ENCODE measurements around the gene CSNK1D. TPM values are rescaled to one million over a fixed set of nuclear protein-coding genes. Genes with fewer than 3 reads are reported as not detected.

CSNK1D gene
- total RNA-seq, 1 donor, result 50.3 TPM

GRCh38 chr17:82297280-82297713, 23.8 kb upstream of the CSNK1D start:
- no peaks in the 10 kb centered on the region for H3K27me3 ChIP-seq (ENCODE audit: insufficient read depth, low read length)
- TF ChIP-seq CTCF (IDR thresholded peaks at IDR 0.05; ENCODE audit: extremely low read depth, low read depth, low read length), result no peak
- H4K20me1 ChIP-seq (ENCODE audit: insufficient read depth, low read length), result no peaks in the 10 kb centered on the region
- no peaks in the 10 kb centered on the region for H3K36me3 ChIP-seq (ENCODE audit: insufficient read depth, low read length)
- H3K9me3 ChIP-seq (ENCODE audit: low read depth, low read length), result no peaks in the 10 kb centered on the region
- peak overlapping the region; percentile 75 for H3K4me3 ChIP-seq (ENCODE audit: insufficient read depth, low read length)
- peak overlapping the region; percentile 99 for H3K4me2 ChIP-seq (ENCODE audit: insufficient read depth, low read length)
- peak; percentile 95 for DNase-seq (ENCODE audit: insufficient read length, low spot score, missing footprints)
- H3K27ac ChIP-seq (ENCODE audit: low read depth, low read length), result peak overlapping the region; percentile 92
- H3K79me2 ChIP-seq (ENCODE audit: insufficient read depth, low read length), result no peaks in the 10 kb centered on the region
- peaks cover 25% of the 10 kb centered on the region for H3K4me1 ChIP-seq (ENCODE audit: insufficient read depth, low read length)
- H2AFZ ChIP-seq (ENCODE audit: low read length), result peak overlapping the region; percentile 93

- Histone ChIP-seq H3K27ac (ENCODE audit: low read depth, low read length) (peak overlapping the region; percentile 92), H3K4me1 (ENCODE audit: insufficient read depth, low read length) (peaks cover 25% of the 10 kb centered on the region), H3K9me3 (ENCODE audit: low read depth, low read length) (no peaks in the 10 kb centered on the region), H4K20me1 (ENCODE audit: insufficient read depth, low read length) (no peaks in the 10 kb centered on the region), H3K4me3 (ENCODE audit: insufficient read depth, low read length) (peak overlapping the region; percentile 75), H2AFZ (ENCODE audit: low read length) (peak overlapping the region; percentile 93), H3K4me2 (ENCODE audit: insufficient read depth, low read length) (peak overlapping the region; percentile 99), H3K36me3 (ENCODE audit: insufficient read depth, low read length) (no peaks in the 10 kb centered on the region), H3K79me2 (ENCODE audit: insufficient read depth, low read length) (no peaks in the 10 kb centered on the region), H3K27me3 (ENCODE audit: insufficient read depth, low read length) (no peaks in the 10 kb centered on the region)
- no peak for TF ChIP-seq CTCF (IDR thresholded peaks at IDR 0.05; ENCODE audit: extremely low read depth, low read depth, low read length)
- peak; percentile 78 for DNase-seq (ENCODE audit: insufficient read length, low spot score, missing footprints)
Observed at GRCh38 chr17:82296511-82297279, 23.2 kb upstream of the CSNK1D start.

GRCh38 chr17:82295472-82295814, 21.9 kb upstream of the CSNK1D start:
- no peak overlapping the region for H3K27ac ChIP-seq (ENCODE audit: low read depth, low read length)
- no peaks in the 10 kb centered on the region for H3K79me2 ChIP-seq (ENCODE audit: insufficient read depth, low read length)
- H3K36me3 ChIP-seq (ENCODE audit: insufficient read depth, low read length), result no peaks in the 10 kb centered on the region
- TF ChIP-seq CTCF (IDR thresholded peaks at IDR 0.05; ENCODE audit: extremely low read depth, low read depth, low read length), result no peak
- DNase-seq (ENCODE audit: insufficient read length, low spot score, missing footprints), result no peak
- H3K4me1 ChIP-seq (ENCODE audit: insufficient read depth, low read length), result peaks cover 25% of the 10 kb centered on the region
- no peak overlapping the region for H3K4me3 ChIP-seq (ENCODE audit: insufficient read depth, low read length)
- H3K9me3 ChIP-seq (ENCODE audit: low read depth, low read length), result no peaks in the 10 kb centered on the region
- H3K4me2 ChIP-seq (ENCODE audit: insufficient read depth, low read length), result no peak overlapping the region
- no peaks in the 10 kb centered on the region for H3K27me3 ChIP-seq (ENCODE audit: insufficient read depth, low read length)
- no peaks in the 10 kb centered on the region for H4K20me1 ChIP-seq (ENCODE audit: insufficient read depth, low read length)
- H2AFZ ChIP-seq (ENCODE audit: low read length), result no peak overlapping the region

GRCh38 chr17:82294064-82294773, 20.7 kb upstream of the CSNK1D start:
- Histone ChIP-seq H2AFZ (ENCODE audit: low read length) (no peak overlapping the region), H3K36me3 (ENCODE audit: insufficient read depth, low read length) (no peaks in the 10 kb centered on the region), H3K9me3 (ENCODE audit: low read depth, low read length) (no peaks in the 10 kb centered on the region), H3K27ac (ENCODE audit: low read depth, low read length) (no peak overlapping the region), H3K4me1 (ENCODE audit: insufficient read depth, low read length) (peaks cover 25% of the 10 kb centered on the region), H3K27me3 (ENCODE audit: insufficient read depth, low read length) (no peaks in the 10 kb centered on the region), H4K20me1 (ENCODE audit: insufficient read depth, low read length) (no peaks in the 10 kb centered on the region), H3K79me2 (ENCODE audit: insufficient read depth, low read length) (no peaks in the 10 kb centered on the region), H3K4me2 (ENCODE audit: insufficient read depth, low read length) (peak overlapping the region; percentile 64), H3K4me3 (ENCODE audit: insufficient read depth, low read length) (no peak overlapping the region)
- TF ChIP-seq CTCF (IDR thresholded peaks at IDR 0.05; ENCODE audit: extremely low read depth, low read depth, low read length), result no peak
- DNase-seq (ENCODE audit: insufficient read length, low spot score, missing footprints), result no peak

Data from osteoblast (primary cell).